Stimulated activated CD8-positive, alpha-beta memory T cell treated with anti-CD3 and anti-CD28 coated beads, Interleukin-4, amount 100 ng/mL, for 4 hours (primary cell): Measurements from ENCODE around the gene PIEZO2.
"Not testable (repeated sequence)": the region's sequence is repeated elsewhere in the genome, so short reads cannot be mapped to it uniquely, and the experiment has no call there.

Source experiments
- DNase-seq, 2 donors: peaks; one replicate each; pipeline ENCODE4 v3.0.0-alpha.2; 2020; ENCODE audit warnings: low read depth in 2 of 2, low spot score in 1 of 2

Gene PIEZO2

DNA sequence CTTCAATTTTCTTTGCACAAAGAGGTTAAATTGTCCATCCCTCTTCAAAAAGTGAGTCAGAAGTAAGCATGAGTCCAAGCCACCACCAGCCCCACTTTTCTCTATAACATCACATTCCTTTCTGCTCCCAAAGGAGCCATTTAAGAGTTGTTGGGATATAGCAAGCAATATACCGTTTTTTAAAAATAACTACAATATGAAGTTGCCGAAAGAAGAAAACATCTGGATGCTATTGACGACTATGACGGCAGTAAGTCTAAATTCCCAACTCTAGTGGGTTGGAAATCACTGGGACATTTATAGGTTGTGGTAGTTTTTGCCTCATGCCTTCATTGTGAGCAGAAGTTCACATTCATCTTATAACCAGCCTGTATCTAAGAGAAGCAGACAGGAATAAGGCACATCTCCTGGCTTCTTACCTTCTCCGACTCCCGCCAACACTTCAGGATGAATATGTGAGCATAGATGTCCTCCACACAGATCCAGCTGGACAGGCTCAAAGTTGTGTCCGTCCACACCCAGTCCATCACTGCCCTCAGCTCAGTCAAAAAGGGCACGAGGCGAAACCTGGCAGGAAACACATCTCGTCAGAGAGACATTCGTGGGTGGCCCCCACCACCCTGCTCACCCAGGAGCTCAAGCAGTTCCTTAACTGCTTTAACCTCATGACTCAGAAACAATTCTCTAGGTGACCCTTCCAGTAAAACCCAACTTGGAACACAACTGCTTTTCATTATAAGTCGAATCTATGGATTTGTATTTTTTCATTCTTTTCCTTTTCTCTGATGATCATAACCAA is 459.9 kb downstream of the PIEZO2 start:
- DNase-seq = no peak

- no peak for DNase-seq
Measured at GRCh38 chr18:10688766-10689165, 460.6 kb downstream of the PIEZO2 start.

DNA sequence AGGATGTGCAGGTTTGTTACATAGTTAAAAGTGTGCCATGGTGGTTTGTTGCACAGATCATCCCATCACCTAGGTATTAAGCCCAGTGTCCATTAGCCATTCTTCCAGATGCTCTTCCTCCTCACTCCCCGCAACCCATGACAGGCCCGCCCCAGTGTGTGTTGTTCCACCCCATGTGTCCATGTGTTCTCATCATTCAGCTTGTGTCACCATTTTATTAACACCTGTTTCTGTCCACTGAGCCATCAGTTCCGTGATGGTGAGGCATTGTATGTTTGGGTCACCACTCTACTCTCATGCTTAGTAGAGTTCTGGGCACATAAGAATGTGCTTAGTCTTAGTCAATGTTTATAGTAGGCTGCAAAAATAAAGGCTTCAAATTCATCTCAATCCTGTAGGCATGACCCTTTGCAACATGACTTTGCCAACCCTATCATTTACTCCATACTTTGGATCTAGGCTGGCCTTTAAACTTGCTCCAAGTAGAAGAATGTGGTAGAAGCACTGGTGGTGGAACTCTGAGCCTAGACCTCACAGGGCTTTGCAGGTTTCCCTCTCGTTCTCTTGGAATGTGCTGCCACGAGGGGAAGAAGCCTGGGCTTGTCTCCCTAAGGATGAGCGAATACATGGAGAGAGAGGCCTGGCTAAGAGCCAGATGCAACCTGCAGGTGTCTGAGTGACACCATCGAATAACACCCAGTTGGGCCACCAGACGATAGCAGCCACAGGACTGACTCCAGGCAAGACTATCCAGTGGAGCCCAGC is 462.0 kb downstream of the PIEZO2 start:
- DNase-seq = no peak

GRCh38 chr18:10686308-10686707 is 463.1 kb downstream of the PIEZO2 start:
- no peak for DNase-seq

GRCh38 chr18:10685484-10685883 is 463.9 kb downstream of the PIEZO2 start:
- no peak for DNase-seq

- no peak for DNase-seq
Measured at GRCh38 chr18:10682368-10682714, 467.0 kb downstream of the PIEZO2 start.

DNA sequence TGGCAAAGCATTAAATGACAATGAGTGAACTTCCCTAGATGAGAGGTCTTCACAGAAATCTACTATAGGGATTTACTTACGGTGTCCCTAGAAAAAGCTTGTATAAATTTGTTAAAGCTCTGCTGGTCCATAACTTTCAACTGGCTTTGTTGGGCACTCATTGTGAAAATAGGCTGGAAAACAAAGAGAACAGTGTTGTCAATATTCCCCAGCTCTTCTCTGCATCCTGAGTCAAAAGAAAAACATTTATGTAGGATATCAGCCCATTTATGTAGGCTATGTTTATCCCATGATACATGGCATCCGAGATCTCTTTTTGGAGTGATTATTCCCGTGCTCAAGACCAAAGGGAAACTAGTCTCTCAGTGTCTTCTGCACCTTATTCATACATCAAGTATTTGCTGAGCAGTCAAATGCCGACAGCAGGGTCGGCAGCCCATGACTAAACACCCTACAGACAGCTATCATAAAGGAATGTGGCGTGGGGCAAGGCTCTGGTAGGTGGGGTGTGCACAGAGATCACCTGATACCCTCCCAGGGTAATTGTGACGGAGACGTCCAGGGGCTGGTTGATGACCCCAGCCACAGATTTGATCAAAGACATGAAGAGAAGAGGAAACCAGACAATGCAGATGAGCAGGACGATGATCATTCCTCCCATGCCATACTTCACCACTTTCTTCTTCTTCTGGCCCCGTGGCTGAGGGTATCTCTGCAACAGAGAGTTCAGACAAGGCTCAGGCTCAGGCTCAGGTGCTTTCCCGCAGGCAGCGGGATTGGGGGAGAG is 467.6 kb downstream of the PIEZO2 start:
- DNase-seq = no peak

- DNase-seq = no peak
Measured at GRCh38 chr18:10680271-10680596, 469.1 kb downstream of the PIEZO2 start.

GRCh38 chr18:10679557-10680270 is 469.7 kb downstream of the PIEZO2 start:
- no peak for DNase-seq

- DNase-seq = no peak
Measured at GRCh38 chr18:10671441-10671840, 477.9 kb downstream of the PIEZO2 start.

DNA sequence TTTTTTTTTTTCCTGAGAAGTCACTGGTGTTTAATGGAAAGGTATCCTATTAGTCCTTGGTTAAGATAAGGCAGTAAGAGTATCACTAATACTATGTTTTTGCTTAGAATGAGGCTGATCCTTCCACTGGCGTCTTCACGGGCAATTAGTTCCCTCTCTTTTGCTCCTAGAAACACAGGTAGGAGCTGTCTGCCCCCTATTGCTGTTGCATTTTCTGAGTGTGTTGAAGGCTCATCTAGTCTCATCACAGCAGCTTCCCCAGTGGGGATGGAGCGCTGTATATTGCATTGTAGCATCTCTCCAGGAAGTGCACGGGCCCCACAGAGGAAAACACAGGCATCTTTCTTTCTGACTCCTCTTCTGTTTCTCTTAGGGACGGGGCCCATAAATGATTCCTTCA is 478.5 kb downstream of the PIEZO2 start:
- no peak for DNase-seq

GRCh38 chr18:10669441-10670100 is 479.8 kb downstream of the PIEZO2 start:
- no peak for DNase-seq

- DNase-seq = no peak
Measured at GRCh38 chr18:10663750-10664149, 485.6 kb downstream of the PIEZO2 start.

GRCh38 chr18:10661317-10661716 is 488.1 kb downstream of the PIEZO2 start:
- DNase-seq = no peak

- no peak for DNase-seq
Measured at GRCh38 chr18:10660179-10660884, 489.0 kb downstream of the PIEZO2 start.

DNA sequence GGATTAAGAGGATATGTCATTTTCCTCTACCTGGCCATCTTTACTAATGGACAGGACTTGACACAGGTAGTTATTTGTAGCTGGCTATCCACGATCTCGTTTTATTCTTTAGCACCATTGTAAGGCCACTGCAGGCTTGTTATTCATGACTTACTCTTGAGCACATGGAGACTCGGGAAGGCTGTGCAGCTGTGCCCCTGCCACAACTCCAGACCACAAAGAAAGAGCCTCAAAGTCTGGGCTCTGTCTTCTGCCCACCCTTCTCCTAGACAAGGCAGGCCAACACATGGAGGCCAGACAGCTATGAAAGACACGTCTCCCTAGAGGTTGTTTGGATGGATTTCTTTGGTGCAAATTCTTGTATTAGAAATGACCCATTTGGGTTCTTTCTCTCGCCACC is 489.8 kb downstream of the PIEZO2 start:
- DNase-seq = no peak

GRCh38 chr18:10659000-10659399 is 490.4 kb downstream of the PIEZO2 start:
- DNase-seq = no peak

DNA sequence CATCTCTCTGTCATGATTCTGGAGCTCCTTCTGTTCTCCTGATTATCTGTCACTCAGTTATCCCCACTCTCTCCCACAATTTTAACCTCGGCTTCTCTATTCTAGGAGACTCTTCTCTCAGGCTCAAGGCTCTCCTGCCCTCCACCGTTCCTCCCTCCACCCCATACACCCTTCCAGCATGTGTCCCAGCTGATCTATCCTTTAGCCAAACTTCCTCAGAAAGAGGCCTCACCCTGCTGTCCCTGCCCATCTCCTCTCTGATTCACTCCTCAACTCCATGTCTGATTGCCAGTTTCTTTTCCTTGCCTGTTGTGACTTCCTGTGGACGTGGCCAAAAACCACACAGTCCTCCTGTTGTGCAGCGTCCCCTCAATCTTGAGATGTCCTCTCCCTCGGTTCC is 505.4 kb downstream of the PIEZO2 start:
- DNase-seq = not testable (repeated sequence)

GRCh38 chr18:10642915-10643524 is 506.3 kb downstream of the PIEZO2 start:
- DNase-seq = not testable (repeated sequence)

- DNase-seq = not testable (repeated sequence)
Measured at GRCh38 chr18:10638539-10638885, 510.9 kb downstream of the PIEZO2 start.
